ENCODE results near the gene TIGAR.

The TIGAR gene

GRCh38 chr12:4320497-4320852, 538 bp upstream of the TIGAR start:
- TF ChIP-seq CTCF (IDR thresholded peaks at IDR 0.05; ENCODE audit: borderline replicate concordance, control extremely low read depth, extremely low read depth, insufficient read depth, missing control alignments), result no peak
- DNase-seq (ENCODE audit: low spot score), result no peak
- in situ Hi-C loops (cut with MboI; ENCODE audit: low sequenced_read_pairs, unreplicated experiment), result no loop called here

DNA sequence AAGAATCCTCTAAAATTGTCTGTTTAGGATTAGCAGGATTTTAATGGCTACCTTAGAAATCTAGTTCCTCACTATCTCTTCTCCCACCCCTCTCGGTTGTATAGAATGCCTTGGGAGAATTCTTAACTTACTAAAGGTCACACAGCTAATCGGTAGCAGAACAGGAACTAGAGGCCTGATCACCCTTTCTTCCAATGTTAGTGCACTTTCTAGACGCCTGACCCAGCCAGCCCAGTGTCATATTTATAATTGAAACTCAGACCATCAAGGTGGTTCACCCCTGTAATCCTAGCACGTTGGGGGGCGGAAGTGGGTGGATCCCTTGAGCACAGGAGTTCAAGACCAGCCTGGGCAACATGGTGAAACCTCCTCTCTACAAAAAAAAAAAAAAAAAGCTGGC, 1.7 kb downstream of the TIGAR start:
- TF ChIP-seq CTCF (IDR thresholded peaks at IDR 0.05; ENCODE audit: borderline replicate concordance, control extremely low read depth, extremely low read depth, insufficient read depth, missing control alignments), result no peak
- in situ Hi-C loops (cut with MboI; ENCODE audit: low sequenced_read_pairs, unreplicated experiment), result no loop called here
- DNase-seq (ENCODE audit: low spot score), result no peak

DNA sequence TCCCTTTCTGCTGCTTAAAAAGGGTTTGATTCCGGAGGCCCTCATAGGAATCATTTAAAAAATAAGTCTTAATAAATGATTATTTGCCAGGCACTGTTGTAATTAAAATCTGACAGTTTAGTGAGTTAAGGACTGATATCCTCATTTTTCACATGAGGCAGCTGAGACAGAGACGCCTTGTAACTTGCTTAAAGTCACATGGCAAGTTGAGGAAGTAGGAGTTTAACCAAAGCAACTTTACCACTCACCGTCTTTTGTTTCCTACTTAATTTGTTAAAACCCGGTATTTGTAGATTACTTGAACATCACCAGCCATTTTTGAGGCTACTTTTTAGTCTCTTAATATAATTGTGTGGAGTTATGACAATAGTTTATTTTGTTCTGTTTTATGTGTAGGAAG, 2.4 kb downstream of the TIGAR start:
- in situ Hi-C loops (cut with MboI; ENCODE audit: low sequenced_read_pairs, unreplicated experiment), result no loop called here
- no peak for DNase-seq (ENCODE audit: low spot score)

DNA sequence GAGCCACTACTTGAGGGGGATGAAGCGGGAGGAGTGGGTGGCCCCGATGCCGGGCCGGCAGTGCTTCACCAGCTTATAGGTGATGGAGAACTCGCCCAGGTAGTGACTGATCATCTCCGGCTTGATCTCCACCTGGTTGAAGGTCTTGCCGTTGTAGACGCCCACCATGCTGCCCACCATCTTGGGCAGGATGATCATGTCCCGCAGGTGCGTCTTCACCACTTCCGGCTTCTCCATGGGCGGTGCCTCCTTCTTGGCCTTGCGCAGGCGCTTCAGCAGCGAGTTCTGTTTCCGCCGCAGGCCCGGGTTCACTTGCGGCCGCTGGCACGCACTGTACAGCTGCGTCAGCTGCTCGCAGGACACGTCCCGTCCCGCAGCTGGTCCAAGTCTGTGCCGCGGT, 3.4 kb downstream of the TIGAR start:
- no peak for TF ChIP-seq CTCF (IDR thresholded peaks at IDR 0.05; ENCODE audit: borderline replicate concordance, control extremely low read depth, extremely low read depth, insufficient read depth, missing control alignments)
- no peak for DNase-seq (ENCODE audit: low spot score)
- in situ Hi-C loops (cut with MboI; ENCODE audit: low sequenced_read_pairs, unreplicated experiment), result no loop called here

More for the DNA sequence above, 2.4 kb downstream of the TIGAR start:
- no peak for TF ChIP-seq CTCF (IDR thresholded peaks at IDR 0.05; ENCODE audit: borderline replicate concordance, control extremely low read depth, extremely low read depth, insufficient read depth, missing control alignments)

DNA sequence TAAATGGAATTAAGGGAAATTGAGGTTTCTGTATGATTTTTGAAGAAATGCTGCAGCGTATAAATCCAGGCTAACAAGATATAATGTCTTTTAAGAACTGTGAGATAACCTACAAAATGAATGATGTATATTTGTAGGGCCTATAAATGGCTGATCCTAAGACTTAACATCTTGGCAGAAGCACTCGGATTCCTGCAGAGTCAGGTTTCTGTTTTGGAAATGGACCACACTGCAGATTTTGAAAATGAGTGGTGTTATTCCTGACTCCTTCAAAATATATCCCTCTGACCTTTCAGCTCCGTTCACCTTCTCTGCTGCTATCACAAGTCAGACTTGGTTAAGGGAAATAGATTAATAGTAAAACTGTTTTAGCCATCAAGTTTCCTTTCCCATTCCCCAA, 5.0 kb downstream of the TIGAR start:
- TF ChIP-seq CTCF (IDR thresholded peaks at IDR 0.05; ENCODE audit: borderline replicate concordance, control extremely low read depth, extremely low read depth, insufficient read depth, missing control alignments), result no peak
- no peak for DNase-seq (ENCODE audit: low spot score)
- in situ Hi-C loops (cut with MboI; ENCODE audit: low sequenced_read_pairs, unreplicated experiment), result no loop called here

DNA sequence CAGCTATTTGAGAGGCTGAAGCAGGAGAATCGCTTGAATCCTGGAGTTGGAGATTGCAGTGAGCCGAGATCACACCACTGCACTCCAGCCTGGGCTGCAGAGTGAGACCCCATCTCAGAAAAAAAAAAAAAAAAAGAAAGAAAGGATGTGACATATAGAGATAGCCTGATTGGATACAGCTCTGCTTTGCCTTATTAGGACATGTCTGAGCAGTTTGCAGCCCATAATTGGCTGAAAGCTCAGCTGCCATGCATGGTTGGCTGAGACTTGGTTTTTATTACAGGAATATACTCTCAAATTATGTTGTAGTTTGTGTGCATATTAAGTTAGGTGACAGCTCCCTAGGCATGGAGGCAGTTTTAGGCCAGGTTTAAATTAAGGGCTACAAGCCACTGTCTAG, 6.3 kb downstream of the TIGAR start:
- in situ Hi-C loops (cut with MboI; ENCODE audit: low sequenced_read_pairs, unreplicated experiment), result no loop called here
- DNase-seq (ENCODE audit: low spot score), result no peak
- TF ChIP-seq CTCF (IDR thresholded peaks at IDR 0.05; ENCODE audit: borderline replicate concordance, control extremely low read depth, extremely low read depth, insufficient read depth, missing control alignments), result no peak

GRCh38 chr12:4330203-4330602, 9.2 kb downstream of the TIGAR start:
- in situ Hi-C loops (cut with MboI; ENCODE audit: low sequenced_read_pairs, unreplicated experiment), result no loop called here
- DNase-seq (ENCODE audit: low spot score), result no peak

More at GRCh38 chr12:4330203-4330602, 9.2 kb downstream of the TIGAR start:
- TF ChIP-seq CTCF (IDR thresholded peaks at IDR 0.05; ENCODE audit: borderline replicate concordance, control extremely low read depth, extremely low read depth, insufficient read depth, missing control alignments), result no peak

All from GM13976 (cell line).